GM18526 (cell line): ENCODE data around the gene DDN.

Experiments used
- POLR2A ChIP-seq: IDR thresholded peaks from 3 replicates; pipeline ENCODE4 v1.6.1; 2011; ENCODE audit not compliant: insufficient read length; ENCODE audit errors: extremely low read depth

Gene DDN

GRCh38 chr12:48981757-48982157, 17.4 kb downstream of the DDN start:
- TF ChIP-seq POLR2A = no peak

- TF ChIP-seq POLR2A = no peak
Measured at GRCh38 chr12:48980953-48981756, 18.0 kb downstream of the DDN start.

- TF ChIP-seq POLR2A = no peak
Measured at GRCh38 chr12:48980389-48980952, 18.7 kb downstream of the DDN start.

- no peak for TF ChIP-seq POLR2A
Measured at GRCh38 chr12:48979602-48980388, 19.4 kb downstream of the DDN start.

GRCh38 chr12:48978741-48979601, 20.2 kb downstream of the DDN start:
- no peak for TF ChIP-seq POLR2A

- no peak for TF ChIP-seq POLR2A
Measured at GRCh38 chr12:48978291-48978740, 20.9 kb downstream of the DDN start, which contains the start of gene WNT1. Gene WNT1 (plus strand): TSS chr12:48978322. CDS start chr12:48978651, 329 bp downstream.

GRCh38 chr12:48977290-48978281, 21.6 kb downstream of the DDN start:
- no peak for TF ChIP-seq POLR2A

GRCh38 chr12:48973941-48974673, 25.1 kb downstream of the DDN start:
- TF ChIP-seq POLR2A = no peak

GRCh38 chr12:48973531-48973930, 25.6 kb downstream of the DDN start:
- TF ChIP-seq POLR2A = no peak

- TF ChIP-seq POLR2A = no peak
Measured at GRCh38 chr12:48972952-48973483, 26.2 kb downstream of the DDN start.

- no peak for TF ChIP-seq POLR2A
Measured at GRCh38 chr12:48972213-48972951, 26.8 kb downstream of the DDN start.

GRCh38 chr12:48970702-48971334, 28.4 kb downstream of the DDN start:
- no peak for TF ChIP-seq POLR2A
